AG08395 (cell line): ENCODE results near the gene KCNMA1.
A peak's percentile ranks its signal among the peaks of the same experiment; 100 is the strongest.
"Not testable (repeated sequence)": the region's sequence is repeated elsewhere in the genome, so short reads cannot be mapped to it uniquely, and the experiment has no call there.

Experiments
- DNase-seq: peaks from one replicate; pipeline ENCODE4 v3.0.0; 2012; ENCODE audit warnings: mixed read lengths, low spot score

The KCNMA1 gene

GRCh38 chr10:77604063-77604462 is 33.5 kb downstream of the KCNMA1 start:
- DNase-seq = no peak

GRCh38 chr10:77603534-77603927 is 34.1 kb downstream of the KCNMA1 start:
- DNase-seq = no peak

- DNase-seq = no peak
These were observed 34.6 kb downstream of the KCNMA1 start for GRCh38 chr10:77602913-77603533.

- DNase-seq = no peak
These were observed 35.2 kb downstream of the KCNMA1 start for GRCh38 chr10:77602231-77602912.

GRCh38 chr10:77601488-77601887 is 36.1 kb downstream of the KCNMA1 start:
- DNase-seq = peak; percentile 40

DNA sequence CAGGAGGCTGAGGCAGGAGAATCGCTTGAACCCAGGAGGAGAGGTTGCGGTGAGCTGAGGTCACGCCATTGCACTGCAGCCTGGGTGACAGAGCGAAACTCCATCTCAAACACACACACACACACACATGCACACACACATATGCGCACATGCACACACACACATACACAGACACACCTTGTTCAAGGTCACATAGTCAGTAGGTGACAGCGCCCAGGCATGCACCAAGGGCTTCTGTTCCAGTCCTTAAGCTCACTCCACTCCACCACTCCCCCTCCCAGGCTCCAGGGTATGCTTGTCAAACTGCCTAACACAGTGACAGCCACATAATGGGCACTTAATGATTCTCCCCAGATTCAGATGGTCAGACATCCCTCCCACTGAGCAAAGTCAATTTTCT is 37.0 kb downstream of the KCNMA1 start:
- DNase-seq = no peak

- no peak for DNase-seq
These were observed 38.0 kb downstream of the KCNMA1 start for GRCh38 chr10:77599651-77600050.

- DNase-seq = no peak
These were observed 39.0 kb downstream of the KCNMA1 start for GRCh38 chr10:77598606-77599005.

GRCh38 chr10:77597560-77597959 is 40.0 kb downstream of the KCNMA1 start:
- DNase-seq = no peak

- DNase-seq = no peak
These were observed 43.2 kb downstream of the KCNMA1 start for GRCh38 chr10:77594471-77594783.

- no peak for DNase-seq
These were observed 43.7 kb downstream of the KCNMA1 start for GRCh38 chr10:77593771-77594470.

- DNase-seq = peak; percentile 97
These were observed 44.5 kb downstream of the KCNMA1 start for GRCh38 chr10:77592946-77593636.

GRCh38 chr10:77592510-77592909 is 45.1 kb downstream of the KCNMA1 start:
- no peak for DNase-seq

DNA sequence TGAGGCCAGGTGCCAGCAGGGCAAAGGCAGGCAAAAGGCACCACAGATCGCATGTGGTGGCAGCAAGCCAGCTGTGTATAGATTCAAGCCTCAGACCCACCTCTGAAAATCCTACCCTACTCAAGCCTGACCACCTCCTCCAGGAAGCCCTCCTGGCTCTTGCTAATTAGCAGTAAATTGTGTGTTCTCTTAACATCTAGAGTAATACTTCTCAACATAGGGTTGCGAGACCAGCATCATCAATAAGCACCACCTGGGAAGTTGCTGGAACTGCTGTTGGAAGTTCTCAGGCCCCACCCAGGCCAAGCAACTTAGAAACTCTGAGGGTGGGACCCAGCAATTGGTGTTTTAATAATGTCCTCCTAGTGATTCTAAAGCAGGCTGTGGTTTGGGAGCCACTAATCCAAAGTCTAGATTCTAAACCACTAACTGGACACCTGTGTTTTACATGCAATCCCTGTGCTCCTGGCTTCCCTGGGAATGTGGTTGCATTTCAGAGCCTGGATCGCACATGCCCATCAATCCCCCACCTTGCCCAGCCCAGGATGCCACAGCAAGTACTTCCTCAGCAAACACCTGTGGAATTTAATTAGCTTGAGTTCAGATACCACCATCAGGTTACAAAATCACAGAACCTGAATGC is 46.2 kb downstream of the KCNMA1 start:
- DNase-seq = no peak

DNA sequence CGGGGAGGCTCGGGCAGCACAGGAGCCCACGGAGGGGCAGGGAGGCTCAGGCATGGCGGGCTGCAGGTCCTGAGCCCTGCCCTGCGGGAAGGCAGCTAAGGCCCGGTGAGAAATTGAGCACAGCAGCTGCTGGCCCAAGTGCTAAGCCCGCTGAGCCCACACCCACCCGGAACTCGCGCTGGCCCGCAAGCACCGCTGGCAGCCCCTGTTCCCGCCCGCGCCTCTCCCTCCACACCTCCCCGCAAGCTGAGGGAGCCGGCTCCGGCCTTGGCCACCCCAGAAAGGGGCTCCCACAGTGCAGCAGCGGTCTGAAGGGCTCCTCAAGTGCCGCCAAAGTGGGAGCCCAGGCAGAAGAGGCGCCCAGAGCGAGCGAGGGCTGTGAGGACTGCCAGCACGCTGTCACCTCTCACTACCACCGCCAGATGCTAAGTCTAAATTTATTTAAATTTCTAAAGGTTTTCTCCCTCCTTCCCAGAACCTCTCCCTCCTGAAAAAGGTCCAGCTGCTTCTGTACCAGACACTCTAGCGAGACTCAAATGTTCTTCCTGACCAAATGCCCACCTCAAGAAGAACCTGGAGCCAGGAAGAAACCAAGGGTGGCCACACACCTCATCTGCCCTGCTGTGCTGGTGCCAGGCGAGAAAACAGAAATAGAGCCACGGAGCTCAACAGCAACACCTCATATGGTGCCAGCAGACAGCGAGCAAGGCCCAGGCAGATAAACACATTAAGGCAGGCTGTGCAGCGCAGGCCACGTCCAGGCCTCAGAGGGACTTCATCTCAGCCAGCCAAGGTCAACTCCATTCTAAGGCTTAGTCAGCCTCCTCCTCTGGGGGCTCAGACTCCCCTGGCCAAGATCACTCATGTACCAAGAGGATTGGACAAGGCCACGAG is 47.0 kb downstream of the KCNMA1 start:
- DNase-seq = no peak

GRCh38 chr10:77589703-77590102 is 47.9 kb downstream of the KCNMA1 start:
- DNase-seq = not testable (repeated sequence)

DNA sequence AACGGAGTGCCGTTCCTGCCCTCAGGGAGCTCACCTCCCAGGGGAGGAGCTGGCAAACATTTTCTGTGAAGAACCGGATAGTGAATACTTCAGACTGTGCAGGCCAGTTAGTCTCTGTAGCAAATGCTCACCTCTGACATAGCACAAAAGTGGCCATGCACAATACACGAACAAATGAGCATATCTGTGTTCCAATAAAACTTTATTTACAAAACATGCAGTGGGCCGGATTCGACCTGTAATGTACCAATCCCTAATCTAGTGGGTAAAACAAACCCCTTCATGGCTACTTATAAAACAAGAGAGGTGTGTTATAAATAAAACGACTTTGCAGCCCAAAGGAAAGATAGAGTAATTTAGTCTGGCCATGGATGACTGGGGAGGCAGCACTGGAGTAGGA is 48.7 kb downstream of the KCNMA1 start:
- no peak for DNase-seq

DNA sequence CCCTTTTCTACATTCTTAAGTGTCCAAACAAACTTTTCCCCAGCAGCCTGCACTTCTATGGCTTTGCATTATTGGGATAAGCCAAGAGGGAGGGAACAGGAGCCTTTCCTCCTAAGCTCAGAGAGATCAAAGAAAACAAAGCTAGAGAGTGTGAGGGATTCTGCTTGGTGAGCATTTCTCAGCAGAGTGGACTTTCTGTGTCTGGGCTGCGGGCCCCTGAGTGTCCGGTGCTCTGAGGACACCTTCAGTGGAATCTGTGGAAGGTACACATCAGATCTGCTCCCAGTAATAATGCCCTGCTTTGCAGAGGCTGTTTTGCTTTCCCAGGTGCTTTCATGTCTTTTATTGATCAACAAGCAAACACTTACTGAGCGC is 50.2 kb downstream of the KCNMA1 start:
- DNase-seq = no peak

GRCh38 chr10:77586719-77587415 is 50.7 kb downstream of the KCNMA1 start:
- DNase-seq = no peak

DNA sequence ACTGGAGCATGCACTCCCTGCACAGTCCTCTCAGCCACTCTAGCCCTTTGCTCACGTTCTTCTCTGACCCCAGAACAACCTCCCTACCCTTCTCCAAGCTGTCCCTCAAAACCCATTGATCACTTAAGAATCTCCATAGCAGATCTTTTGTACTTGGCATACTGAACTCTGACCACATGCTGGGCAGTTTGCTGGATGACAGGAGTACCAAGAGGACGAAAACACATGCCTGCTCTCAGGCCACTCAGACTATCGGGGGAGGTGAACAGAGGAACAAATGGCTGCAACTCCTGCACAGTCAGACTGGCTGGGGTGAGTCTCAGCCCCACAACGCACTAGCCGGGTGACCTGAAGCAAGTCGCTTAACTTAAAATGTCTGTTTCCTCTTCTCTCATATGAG is 52.7 kb downstream of the KCNMA1 start:
- no peak for DNase-seq

DNA sequence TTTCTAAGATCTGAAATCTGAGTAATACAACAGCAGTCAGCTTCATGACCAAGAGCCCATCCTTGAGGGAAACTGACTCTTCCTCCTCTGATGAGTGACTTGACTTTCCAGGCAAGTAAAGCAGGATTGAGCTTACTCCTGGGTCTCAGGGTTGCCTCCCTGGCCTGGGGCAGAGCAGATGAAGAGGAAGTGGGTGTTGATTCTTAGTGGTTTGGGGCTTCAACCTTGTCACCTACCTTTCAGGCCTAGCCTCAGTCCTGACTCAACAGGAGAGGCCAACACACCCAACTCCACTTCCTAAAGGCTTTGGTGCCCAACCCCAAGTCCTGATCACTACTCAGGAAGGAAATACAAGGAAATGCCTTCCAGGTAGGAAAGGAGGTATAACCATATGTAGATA is 54.1 kb downstream of the KCNMA1 start:
- DNase-seq = no peak
